Measurements from ENCODE around the gene PRAMEF33.
"Not testable (repeated sequence)": the region's sequence is repeated elsewhere in the genome, so short reads cannot be mapped to it uniquely, and the experiment has no call there.

The PRAMEF33 gene, protein sequence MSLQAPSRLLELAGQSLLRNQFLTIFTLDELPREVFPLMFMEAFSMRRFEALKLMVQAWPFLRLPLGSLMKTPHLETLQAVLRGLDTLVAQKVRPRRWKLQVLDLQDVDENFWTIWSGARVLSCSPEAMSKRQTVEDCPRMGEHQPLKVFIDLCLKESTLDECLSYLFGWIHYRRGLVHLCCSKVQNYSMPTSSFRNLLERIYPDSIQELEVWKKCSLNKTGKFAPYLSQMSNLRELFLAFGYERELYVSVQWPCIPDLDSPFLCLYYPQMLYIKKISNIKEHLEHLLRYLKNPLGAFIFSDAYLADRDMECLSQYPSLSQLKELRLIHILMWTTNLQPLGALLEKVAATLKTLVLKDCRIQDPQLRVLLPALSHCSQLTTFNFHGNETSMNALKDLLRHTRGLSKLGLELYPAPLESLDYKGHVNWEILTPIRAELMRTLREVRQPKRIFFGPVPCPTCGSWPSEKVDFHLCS

GRCh38 chr1:13303239-13303638, at the start of gene PRAMEF33:
Gene PRAMEF33, plus strand, starts transcription at chr1:13303539. Its CDS starts 2,416 bp downstream, at chr1:13305955.
- not testable (repeated sequence) for DNase-seq (ENCODE audit: low read depth in 2 of 2)

GRCh38 chr1:13253898-13254297, 49.4 kb upstream of the PRAMEF33 start, which contains the start of gene PRAMEF5:
Gene PRAMEF5, plus strand, starts transcription at chr1:13254198. Its CDS starts 5,071 bp downstream, at chr1:13259269.
- not testable (repeated sequence) for DNase-seq (ENCODE audit: low read depth in 2 of 2)

- not testable (repeated sequence) for DNase-seq (ENCODE audit: low read depth in 2 of 2)
These were observed 38.2 kb upstream of the PRAMEF33 start for GRCh38 chr1:13265124-13265523.

- DNase-seq (ENCODE audit: low read depth in 2 of 2): not testable (repeated sequence)
These were observed 26.3 kb upstream of the PRAMEF33 start for GRCh38 chr1:13277016-13277415.

DNA sequence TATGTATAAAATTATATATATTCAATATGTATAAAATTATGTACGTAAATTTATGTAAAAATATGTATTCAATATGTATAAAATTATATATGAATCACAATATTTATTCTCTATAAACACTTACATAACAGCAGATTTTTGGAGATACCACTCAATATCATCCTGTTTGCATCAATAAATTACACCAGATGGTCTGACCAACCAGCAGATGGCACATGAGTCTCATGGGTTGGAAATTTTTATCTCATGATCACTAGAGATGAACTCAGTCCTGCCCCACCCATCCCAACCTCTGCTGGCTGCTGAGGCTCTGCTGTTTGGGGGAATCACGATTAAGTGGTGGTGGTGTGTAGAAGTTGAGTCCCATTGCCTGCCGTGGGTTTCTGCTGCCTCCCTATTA, 23.7 kb upstream of the PRAMEF33 start:
- DNase-seq (ENCODE audit: low read depth in 2 of 2): not testable (repeated sequence)

GRCh38 chr1:13285037-13285436, 18.3 kb upstream of the PRAMEF33 start, which contains the start of gene PRAMEF8:
Gene PRAMEF8, minus strand, starts transcription at chr1:13285137. Its CDS starts 1,046 bp downstream, at chr1:13284091.
- DNase-seq (ENCODE audit: low read depth in 2 of 2): not testable (repeated sequence)

DNA sequence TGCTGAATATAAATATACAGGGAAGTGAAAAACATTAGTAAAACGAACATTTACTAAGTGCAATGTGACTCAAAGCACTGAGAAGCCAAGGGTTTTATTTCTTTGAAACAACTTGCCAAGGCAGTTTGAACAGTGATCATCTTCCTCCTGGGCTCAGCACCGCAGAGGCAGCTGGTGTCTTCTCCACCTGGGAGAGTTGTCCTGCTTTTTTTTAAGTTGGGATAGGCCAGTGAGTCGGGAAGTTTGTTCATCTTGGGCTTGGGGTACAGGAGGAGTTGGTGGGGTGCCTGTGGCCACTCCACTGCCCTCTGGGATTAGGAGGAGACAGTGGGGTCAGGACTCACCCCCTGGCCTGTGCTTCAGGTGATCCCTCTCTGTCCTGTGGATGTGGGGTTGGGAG, 14.3 kb upstream of the PRAMEF33 start:
- DNase-seq (ENCODE audit: low read depth in 2 of 2): not testable (repeated sequence)

- not testable (repeated sequence) for DNase-seq (ENCODE audit: low read depth in 2 of 2)
These were observed 6.0 kb upstream of the PRAMEF33 start for GRCh38 chr1:13297216-13297931.

- DNase-seq (ENCODE audit: low read depth in 2 of 2): not testable (repeated sequence)
These were observed 4.6 kb upstream of the PRAMEF33 start for GRCh38 chr1:13298699-13299098.

GRCh38 chr1:13302197-13302596, 1.1 kb upstream of the PRAMEF33 start:
- DNase-seq (ENCODE audit: low read depth in 2 of 2): not testable (repeated sequence)

GRCh38 chr1:13315281-13315680, 11.9 kb downstream of the PRAMEF33 start, which contains the start of gene PRAMEF15:
Gene PRAMEF15, plus strand, starts transcription at chr1:13315581. Its CDS starts 2,827 bp downstream, at chr1:13318408.
- DNase-seq (ENCODE audit: low read depth in 2 of 2): not testable (repeated sequence)

- DNase-seq (ENCODE audit: low read depth in 2 of 2): not testable (repeated sequence)
These were observed 39.2 kb downstream of the PRAMEF33 start for GRCh38 chr1:13342496-13342895.

- DNase-seq (ENCODE audit: low read depth in 2 of 2): not testable (repeated sequence)
These were observed 43.7 kb downstream of the PRAMEF33 start, which contains the start of gene PRAMEF14 for GRCh38 chr1:13347034-13347433. Gene PRAMEF14, minus strand, starts transcription at chr1:13347134. Its CDS starts 1,820 bp downstream, at chr1:13345314.

GRCh38 chr1:13353476-13353875, 50.1 kb downstream of the PRAMEF33 start:
- DNase-seq (ENCODE audit: low read depth in 2 of 2): not testable (repeated sequence)

DNA sequence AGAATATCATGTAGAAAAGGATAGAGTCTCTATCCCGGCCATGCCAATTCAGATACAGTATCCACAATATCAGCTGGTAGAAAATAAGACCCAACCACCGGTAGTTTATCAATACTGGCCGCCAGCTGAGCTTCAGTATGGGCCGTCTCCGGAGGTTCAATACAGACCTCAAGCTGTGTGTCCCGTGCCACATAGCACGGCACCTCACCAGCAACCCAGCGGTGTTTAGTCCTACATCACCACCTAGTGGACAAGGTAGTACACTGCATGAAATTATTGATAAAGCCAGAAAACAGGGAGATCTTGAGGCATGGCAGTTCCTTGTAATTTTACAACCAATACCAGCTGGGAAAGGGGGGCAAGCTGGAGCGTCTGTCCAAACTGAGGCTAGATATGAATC, 51.1 kb downstream of the PRAMEF33 start:
- DNase-seq (ENCODE audit: low read depth in 2 of 2): not testable (repeated sequence)

GRCh38 chr1:13356774-13357173, 53.4 kb downstream of the PRAMEF33 start:
- DNase-seq (ENCODE audit: low read depth in 2 of 2): not testable (repeated sequence)
